D341Med (cell line): ENCODE results near the gene STK38L.

ENCODE experiments used
- DNase-seq: peaks from one replicate; pipeline ENCODE4 v3.0.0; 2012; ENCODE audit warnings: low spot score

STK38L gene

DNA sequence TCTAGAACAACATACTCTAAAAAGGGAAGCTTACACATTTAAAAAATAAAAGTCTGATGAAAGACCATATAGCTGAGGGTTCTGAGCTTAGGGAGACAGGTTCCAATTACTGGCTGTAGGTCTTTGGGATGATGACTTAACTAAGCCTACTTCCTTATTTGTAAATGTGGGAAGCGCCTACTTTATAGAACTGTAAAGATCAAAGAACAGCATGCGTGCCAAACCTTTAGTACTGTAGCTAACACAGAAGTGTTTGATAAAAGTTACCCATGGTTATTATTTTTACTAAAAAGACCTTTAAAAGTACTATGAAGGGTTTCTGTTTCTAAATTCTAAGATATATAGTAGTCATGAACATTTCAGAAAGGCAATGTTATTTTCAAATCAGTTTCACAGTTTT is 35.7 kb downstream of the STK38L start:
- DNase-seq: no peak

DNA sequence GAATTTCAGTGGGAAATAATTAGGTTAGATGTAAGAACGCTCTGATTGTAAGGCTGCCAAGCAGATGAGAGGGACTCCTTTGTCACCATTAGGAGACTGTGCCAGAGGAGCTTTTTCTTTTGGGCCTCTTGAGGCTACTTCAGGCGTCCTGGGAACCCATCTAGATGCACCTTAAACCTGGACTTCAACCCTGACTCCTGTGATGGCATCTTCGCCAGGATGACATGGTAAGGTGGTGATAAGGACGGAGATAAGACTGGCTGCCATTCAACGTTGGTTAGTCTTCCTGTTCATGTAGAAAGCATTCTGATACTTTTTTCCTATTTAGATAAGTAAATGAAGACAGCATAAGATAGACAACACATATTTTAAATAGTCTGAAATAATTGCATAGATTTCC is 36.3 kb downstream of the STK38L start:
- DNase-seq: no peak

DNA sequence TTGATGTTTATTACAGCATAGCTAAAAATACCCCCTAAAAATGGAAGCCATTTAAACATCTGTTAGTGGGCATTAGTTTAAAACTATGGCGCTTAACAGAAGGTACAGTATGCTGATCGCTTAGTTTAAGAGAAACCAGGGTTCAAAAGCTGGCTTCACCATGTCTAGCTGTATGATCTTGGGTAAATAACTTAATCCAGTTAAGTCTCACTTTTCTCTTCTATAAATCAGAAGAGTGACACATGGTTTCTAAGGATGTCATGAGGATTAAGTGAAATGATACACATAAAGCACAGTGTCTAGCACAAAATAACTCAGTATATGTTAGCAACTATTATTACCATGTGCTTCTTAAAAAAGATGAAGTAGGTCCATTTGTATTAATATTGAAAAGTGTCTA is 38.7 kb downstream of the STK38L start:
- no peak for DNase-seq

DNA sequence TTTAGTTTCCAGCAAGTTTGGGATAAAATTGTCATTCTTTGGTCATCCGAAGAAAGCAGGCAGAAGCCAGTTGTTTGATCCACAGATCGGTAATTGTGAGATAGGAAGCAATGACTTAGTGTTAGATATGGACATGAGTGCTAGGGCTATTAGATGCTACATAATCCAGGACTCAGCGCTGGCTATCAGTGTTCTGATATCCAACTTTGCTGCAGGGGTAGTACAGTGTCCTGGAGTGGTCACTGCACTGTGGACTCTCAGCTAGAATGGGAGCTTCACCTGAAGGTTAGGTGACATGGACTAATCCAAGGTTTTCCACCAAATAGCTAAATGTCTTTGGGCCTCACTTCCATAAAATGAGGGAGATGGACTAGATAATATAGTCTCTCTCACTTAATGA is 39.9 kb downstream of the STK38L start:
- no peak for DNase-seq

DNA sequence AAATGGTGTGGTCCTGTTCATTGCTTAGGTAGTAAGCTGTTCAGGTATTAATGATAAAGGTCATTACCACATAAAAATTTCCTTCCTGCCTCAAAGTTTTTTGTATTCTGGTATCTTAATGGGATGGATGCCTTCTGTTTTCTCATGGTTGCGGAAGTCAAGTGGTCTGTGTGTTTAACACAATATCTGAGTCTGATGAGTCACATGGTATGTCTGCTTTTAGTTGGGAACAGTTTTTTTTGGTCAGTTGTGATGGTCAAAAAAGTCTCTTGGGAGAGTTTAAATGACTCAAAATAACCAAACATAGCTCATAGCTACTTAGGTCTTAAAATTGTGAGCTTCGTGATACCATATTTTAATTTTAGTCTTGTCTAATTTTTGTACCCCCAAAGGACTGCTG is 40.7 kb downstream of the STK38L start:
- DNase-seq: no peak

DNA sequence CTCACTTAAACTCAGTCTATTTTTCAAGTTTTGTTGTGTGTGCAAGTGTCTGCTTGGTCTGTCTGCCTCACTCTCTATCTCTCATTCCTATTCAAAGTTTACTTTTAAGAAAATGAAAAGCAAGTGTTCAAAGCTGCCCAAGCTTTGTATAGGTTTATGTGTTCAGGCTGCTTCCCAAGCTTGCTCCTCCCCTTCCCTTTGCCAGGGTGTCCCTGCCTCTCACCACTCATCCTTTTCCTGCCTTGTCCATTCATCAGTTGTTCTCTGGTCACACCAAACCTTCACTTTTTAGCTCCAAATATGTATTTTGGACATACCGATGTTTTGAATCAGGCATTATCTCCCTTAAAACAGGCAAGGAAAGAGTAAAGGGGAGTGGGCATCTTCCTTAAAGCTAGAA is 41.3 kb downstream of the STK38L start:
- DNase-seq: no peak

DNA sequence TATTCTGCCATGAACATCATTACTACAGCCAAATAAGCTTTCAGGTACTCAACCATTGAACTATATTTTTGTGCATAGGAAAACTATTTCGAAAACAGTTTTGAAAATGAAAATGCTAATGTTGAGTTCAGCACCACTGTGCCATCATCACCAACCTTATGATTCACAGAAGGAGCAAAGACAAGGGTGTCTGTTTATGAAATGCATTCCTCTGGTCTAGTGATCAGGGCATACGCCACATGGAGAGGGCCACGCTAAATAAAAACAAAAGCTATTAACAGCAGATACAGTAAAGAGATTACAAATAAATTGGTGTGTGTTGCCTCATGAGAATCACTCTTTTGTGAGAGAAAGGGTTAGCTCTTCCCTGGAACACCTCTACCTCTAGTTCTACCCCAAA is 45.3 kb downstream of the STK38L start:
- no peak for DNase-seq

DNA sequence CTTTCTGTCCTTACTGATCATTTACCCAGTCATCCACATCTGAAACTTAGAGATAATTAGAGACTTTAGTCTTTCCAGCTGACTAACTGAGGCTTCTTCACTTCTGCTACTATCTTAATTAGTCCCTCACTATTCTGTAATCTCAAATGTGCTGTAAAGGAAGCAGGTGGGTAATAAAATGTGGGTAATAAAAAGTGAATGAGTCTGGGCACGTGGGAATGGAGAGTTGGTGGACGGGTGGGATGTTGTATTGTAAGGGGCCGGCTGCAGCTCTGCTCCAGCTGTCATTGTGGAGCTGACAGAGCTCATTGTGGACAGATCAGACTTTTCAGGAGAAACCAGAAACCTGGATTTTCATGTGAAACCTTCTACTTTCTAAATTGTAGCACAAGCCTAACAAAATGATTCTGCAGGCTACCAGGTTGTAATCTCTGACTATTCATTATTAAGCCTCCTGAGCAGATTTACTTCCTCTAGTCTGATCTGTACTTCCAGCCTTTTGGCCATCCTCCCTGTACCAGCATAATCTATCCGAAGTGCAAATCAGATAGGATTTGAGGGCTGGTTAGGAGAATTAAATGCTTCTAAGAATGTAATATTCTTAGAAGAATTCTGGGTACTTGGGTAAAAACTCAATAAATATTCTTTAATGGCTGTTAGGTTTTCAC is 46.5 kb downstream of the STK38L start:
- no peak for DNase-seq

DNA sequence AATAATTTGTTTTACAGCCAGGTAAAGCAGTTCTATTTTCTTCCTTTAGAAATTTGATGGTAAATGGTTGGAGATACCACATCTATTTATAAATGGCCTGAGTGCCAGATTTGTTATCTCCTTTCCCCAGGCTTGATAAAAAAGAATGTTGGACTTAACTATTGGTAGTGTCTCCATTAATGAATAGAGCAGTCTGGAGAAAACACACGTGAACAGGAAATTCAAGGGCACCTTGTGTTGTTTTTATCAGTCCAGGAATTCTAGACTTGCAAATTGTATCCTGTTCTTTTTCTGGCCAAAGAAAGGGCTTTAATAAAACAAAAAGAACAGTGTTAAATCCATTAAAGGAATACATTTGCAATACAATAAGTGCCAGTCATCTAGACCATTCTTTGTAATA is 47.8 kb downstream of the STK38L start:
- DNase-seq: no peak

DNA sequence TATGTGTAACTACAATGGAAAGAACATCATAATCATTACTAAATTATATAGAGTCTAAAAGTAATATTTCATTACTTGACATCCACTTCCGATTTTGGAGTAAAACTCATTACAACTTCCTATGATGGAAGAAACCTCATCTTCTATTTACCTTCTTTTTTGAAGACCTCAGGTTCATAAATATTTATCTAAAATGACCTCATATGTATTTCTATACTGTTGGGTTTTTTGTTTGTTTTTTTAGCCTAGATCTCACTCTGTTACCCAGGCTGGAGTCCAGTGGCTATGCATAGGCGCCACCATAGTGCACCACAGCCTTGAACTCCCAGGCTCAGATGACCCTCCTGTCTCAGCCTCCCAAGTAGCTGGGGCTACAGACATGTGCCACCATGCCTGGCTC is 48.6 kb downstream of the STK38L start:
- no peak for DNase-seq

DNA sequence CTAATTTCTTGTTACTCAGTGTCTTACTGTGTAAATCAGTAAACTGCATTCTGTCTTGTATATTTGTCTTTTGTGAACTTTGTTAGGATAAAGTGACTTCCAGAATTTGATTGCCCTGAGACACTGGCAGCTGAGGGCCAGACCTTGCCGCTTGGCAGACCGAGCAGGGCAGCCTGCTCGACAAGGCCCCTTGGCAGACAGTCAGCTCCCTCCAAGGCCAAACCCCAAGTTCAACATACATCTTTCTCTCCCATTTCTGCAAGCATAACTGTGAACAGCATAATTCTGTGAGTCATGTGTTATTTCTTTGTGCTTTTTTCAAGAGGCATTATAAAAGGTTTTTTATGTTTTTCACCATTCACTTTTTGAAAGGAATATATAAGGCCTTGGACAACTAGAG is 49.4 kb downstream of the STK38L start:
- no peak for DNase-seq

DNA sequence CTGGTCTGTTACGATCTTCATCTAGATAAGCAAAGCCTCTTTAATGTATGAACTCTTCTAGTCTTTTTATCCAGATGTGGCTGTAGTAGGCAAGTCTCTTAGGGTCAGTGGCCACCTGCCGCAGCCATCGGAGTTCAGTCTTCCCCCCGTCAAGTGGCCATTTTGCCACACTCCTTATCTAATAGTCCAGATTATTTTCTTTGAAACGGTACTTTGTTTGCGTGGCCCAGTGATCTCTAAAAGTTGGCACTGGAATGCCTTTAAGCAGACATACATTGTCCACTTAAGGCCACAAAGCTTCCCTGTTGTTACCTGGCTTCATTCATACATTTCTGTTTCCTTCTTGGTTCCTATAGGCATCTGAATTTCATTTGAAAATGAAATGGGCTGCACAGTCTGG is 52.6 kb downstream of the STK38L start:
- no peak for DNase-seq

DNA sequence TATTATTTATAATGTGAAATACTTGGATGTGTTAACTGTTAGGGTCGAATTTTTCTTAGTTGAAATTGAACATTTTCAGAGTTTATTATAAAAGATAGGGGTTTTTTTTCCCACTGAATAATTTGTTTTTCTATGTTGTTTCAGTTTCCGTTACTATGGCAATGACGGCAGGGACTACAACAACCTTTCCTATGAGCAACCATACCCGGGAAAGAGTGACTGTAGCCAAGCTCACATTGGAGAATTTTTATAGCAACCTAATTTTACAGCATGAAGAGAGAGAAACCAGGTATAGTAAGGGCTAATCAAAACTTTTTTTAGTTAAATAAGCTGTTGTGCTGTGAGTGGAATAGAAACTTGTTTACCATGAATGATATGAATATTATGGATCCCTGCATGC is 53.5 kb downstream of the STK38L start:
- DNase-seq: no peak

DNA sequence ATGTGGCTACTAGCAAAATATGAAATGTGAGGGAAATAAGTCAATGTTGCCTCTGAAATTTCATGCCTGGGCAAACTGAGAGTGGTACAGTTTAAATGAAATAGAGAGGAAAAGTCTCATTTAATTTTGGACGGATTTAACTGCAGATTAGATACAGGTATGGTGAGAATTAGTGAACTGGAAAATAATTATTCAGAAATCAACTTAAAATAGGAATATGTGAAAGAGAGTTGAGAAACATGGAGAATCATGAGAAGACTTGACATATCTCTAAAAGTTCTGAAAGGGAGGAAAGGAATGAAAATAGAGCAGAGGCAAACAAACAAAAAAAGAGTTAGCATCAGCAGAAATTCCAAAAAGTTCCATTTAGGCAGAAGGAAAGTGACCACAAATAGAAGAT is 55.0 kb downstream of the STK38L start:
- DNase-seq: no peak

DNA sequence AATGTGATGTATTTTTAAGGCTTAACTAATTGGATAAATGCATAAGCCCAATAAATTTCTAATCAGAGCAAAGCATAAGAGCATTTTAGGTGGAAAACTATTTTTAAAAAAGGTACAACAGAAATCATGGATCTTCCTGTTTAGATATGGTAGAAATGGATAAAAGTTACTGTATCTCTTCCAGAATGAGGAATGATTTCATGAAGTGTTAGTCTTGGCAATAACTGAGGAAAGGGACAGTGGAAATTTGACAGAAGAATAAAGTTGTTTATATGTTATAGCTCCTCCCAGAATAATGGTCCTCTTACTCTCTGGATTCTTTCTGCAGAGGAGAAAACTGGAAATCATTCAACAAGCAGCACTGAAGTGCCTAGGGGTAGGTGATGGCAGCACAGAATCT is 56.1 kb downstream of the STK38L start:
- no peak for DNase-seq

DNA sequence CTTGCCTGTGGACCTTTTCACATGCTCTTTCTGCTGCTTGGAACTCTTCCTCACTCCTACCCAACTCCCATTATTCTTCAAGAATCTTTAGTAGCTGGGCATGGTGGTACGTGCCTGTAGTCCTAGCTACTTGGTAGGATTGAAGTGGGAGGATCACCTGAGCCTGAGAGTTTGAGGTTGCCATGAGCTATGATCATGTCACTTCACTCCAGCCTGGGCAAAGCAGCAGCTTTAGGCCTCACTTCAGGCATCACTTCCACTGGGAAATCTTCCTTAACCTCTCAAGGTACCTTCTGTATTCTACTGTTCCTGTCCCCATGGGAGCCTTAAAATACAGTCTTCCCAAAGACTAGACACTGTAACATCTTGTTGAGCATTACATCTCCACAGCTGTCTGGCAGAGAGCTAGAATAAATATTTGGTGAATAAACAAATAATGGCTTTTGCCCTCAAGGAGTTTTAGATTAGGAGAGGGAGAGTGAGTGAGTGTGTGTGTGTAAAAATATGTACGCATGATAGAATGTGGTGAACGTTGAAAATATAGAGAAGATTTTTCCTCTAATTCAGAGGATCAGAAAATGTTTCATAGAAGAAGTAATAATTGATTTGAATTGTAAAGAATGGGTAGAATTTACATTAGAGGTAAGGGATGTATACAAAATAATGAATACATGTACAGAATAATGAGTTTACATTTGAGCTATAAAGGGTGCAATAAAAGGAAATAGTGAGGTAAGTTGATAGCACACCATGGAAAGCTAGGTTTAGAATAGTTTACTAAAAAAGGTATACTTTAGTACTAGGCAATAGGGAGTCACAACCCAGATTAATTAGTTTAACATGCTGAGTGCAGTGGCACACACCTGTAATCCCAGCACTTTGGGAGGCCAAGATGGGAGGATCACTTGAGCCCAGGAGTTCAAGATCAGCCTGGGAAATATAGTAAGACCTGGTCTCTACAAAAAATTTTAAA is 59.3 kb downstream of the STK38L start:
- no peak for DNase-seq

DNA sequence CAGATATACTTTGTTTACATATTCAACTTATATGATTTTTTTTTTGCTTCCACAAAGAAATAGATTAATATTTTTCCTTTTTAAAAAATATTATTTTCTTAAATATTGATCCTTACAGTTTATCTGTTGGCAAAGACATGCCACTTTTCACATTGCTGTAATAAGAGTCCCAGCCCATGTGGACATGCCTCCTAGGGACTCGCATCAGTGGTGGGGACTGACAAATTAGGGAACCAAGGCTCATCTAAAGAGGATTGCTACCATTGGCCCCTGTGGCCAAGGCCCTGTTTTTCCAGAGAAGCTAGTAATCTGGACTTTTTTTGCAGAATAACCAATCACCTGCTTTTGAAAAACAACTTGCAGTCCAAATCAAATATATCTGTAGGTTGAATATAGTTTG is 60.8 kb downstream of the STK38L start:
- no peak for DNase-seq

DNA sequence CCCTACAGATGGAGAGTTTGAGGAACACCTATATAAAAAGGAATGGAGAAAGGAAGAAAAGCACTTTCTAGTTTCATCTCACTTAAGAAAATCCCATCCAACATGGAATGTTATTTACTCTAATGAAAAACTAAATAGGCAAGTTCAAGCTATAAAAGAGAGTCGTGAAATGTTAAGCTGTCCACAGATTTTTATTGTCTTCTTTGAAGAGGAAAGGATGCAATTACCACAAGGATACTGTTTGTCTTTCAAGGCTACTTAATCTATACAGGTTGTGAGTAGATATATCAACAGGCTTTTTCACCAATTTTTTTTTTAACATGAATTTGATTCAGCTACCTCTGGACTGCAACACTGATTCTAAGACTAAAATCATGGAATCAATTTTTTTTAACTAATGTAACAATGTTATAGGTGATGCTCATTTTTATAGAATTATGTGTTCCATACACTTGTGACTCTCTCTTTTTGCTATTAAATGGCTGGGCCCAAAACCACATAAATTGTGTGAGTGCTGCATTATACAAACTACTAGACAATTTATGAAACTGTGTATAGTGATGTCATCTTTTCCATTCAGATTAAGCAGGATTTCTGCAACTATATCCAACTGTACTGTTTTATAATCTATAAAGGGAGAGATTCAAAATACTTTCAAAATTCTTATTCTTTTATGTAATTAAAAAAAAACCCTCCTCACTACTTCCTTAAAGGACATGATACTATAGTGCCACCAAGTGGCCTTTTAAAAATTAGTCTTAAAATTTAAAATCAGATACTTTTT is 61.8 kb downstream of the STK38L start:
- no peak for DNase-seq

DNA sequence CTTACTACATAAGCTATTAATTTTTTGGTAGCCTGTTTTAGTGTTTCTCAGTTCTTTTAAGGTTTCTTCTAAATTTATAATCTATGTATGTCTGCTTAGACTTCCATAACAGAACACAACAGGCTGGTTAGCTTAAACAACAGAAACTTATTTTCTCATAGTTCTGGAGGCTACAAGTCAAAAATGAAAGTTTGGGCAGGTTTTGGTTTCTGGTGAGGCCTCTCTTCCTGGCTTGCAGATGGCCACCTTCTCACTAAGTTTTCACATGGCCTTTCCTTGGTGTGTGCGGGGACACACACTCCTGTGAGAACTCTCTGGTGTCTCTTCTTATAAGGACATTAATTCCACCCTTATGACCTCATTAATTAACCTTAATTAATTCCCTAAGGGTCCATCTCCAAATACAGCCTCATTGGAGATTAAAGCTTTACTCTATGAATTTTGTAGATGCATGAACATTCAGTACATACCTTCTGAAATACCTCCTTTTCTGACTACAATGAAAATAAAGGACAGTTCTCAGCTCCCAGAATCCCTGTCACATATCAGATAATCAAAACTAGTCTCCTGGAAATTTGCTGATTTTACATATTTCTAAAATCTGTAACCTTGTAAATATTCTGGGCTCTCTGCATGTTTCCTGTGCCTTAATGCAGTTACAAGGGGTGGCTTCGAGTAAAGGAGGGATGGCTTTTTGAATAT is 65.4 kb downstream of the STK38L start:
- no peak for DNase-seq

DNA sequence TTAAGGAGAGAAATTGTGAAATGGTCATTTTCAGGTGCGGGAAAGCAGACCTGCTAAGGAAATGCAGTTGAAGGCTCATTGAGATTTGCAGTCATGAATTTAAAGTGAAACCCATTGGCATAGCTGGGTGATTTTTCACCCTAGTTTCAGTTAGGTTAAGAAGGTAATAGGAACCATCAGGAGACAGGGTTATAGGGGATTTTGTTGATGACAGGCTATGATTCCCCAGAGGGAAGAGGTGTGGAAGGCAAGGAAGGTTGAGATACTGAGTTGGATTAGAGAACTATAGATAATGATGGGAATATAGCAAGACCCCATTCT is 65.9 kb downstream of the STK38L start:
- DNase-seq: no peak

DNA sequence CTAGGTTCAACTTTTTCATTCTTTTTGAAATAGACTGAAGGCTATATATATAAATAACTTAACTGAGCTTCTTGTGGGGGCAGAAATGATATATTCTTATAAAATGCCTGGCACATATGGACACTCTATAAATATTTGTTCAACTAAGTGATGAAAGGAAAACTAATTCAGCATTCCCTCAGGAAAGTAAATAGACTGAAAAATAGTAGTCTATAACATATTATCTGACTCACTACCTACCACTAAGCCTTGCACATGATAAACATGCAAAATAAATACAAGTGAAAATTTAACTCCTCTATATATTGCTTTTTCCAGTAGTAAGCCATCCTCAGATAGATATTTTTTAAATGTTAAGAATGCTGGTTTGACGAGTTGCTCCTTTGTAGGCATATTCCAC is 72.9 kb downstream of the STK38L start:
- DNase-seq: no peak

DNA sequence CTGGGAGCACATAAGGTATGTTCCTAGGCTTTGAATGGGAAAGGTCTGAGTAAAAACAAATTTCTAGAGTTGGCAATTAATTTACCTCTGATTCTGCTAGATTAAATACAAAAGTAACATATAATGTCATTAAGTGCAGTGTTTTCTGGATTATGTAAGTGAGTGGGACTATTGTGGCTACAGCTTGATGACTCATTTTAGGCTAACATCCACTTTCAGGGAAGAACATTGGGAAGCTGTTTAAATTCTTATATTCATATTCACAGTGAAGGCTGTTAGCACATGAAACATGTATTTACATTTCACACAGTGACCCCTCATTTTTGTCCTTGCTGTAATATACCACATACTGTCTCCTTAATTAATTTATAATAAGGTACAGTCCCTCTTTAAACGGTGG is 75.3 kb downstream of the STK38L start:
- DNase-seq: no peak
